Psoas muscle (tissue), 8 donors: Measurements from ENCODE around the gene LIPG. TPM values are rescaled to one million over a fixed set of nuclear protein-coding genes. Genes with fewer than 3 reads are reported as not detected.

ENCODE experiments used
- ATAC-seq, 4 donors: fragments of 200-7000 bp; cut with Tn5 transposase; one replicate each; pipeline ENCODE4 v1.9.1; 2020; ENCODE audit warnings: moderate library complexity in 3 of 4, mild to moderate bottlenecking in 2 of 4
- DNase-seq, 2 donors: peaks; one replicate each; pipeline ENCODE4 v3.0.0-alpha.2; 2020
- H3K27ac ChIP-seq: fragments of 200-600 bp; one replicate; pipeline ENCODE4 v1.8.0; 2022
- H3K27me3 ChIP-seq, 3 donors: fragments of 200-600 bp in 1 of 3; one replicate each; pipeline versions ENCODE4 v1.6.1 to v1.8.0; 2013 to 2022; ENCODE audit warnings: low read length in 2 of 3, mild to moderate bottlenecking in 2 of 3, moderate library complexity in 1 of 3; ENCODE audit not compliant: insufficient read depth in 3 of 3
- H3K36me3 ChIP-seq, 2 donors: fragments of 200-600 bp in 1 of 2; one replicate each; pipeline versions ENCODE4 v1.6.1 to v1.8.0; 2013 to 2022; ENCODE audit warnings: low read depth in 1 of 2, mild to moderate bottlenecking in 1 of 2, moderate library complexity in 1 of 2; ENCODE audit not compliant: insufficient read depth in 1 of 2
- H3K4me1 ChIP-seq: fragments of 200-600 bp; one replicate; pipeline ENCODE4 v1.8.0; 2022
- H3K4me3 ChIP-seq: fragments of 200-600 bp; one replicate; pipeline ENCODE4 v1.8.0; 2022; ENCODE audit warnings: mild to moderate bottlenecking
- H3K9me3 ChIP-seq: fragments of 200-600 bp; one replicate; pipeline ENCODE4 v1.8.0; 2022
- CTCF ChIP-seq: fragments of 200-600 bp; IDR thresholded peaks from one replicate; pipeline ENCODE4 v1.8.0; 2022; ENCODE audit warnings: antibody characterized with exemption
- WGBS, 3 donors: extraction: QIAGEN DNeasy Blood & Tissue Kit; methylation state at CpG; one replicate each; pipeline versions ENCODE4 v1.1.6 to v1.1.7; 2013; 5-methylcytosine and 5-hydroxymethylcytosine counted together
- intact Hi-C, 2 donors: fragments of 100-400 bp; cut with DNase I; formaldehyde crosslinking; loops; one replicate each; pipeline versions ENCODE4 v1.11.0 to v1.14.2; 2022
- polyA plus RNA-seq, 3 donors: library from polyadenylated mRNA; stranded (reverse); fragments of 200-250 nt; gene quantifications; one replicate each; pipeline ENCODE4 v1.2.3, GENCODE V29; 2013
- total RNA-seq, 4 donors: library from RNA; stranded (reverse); fragmentation: NEBNext Ultra II Directional in 2 of 4; extraction: Animal tissue kit (Norgen Biotek cat#: 25700) in 2 of 4; gene quantifications; one replicate each; pipeline versions ENCODE4 v1.2.1 to v1.2.4, GENCODE V29; 2021 to 2023
- donor health status: healthy with polysubstance abuse.
- donor health status: DM: no; HTN: no; CAD: no; lungs with moderate emphysema.
- donor health status: Bipolar disorder and iron deficiency.
- donor health status: healthy.
- donor health status: DM: yes; HTN: yes; CAD: no.
- donor health status: DM: no; HTN: no; CAD: no.
- donor health status: DM: no; HTN: no; CAD: no.
- donor health status: DM: yes; HTN: yes; CAD: no.

The LIPG gene
- total and polyA plus RNA-seq, 7 donors = 0.62 to 19.1 (median 2.2) TPM

GRCh38 chr18:49596687-49597086 is 34.8 kb downstream of the LIPG start:
- no peaks in the 10 kb centered on the region for H3K4me1 ChIP-seq
- H3K27me3 ChIP-seq = no peaks in the 10 kb centered on the region
- DNase-seq = no peak
- H3K27ac ChIP-seq = no peak overlapping the region
- H3K9me3 ChIP-seq = no peaks in the 10 kb centered on the region
- intact Hi-C loops = no loop called here
- 68 to 84% (median 80%) methylated on average over 3 of the region's 3 CpGs for whole genome bisulfite sequencing, 3 donors
- no peak for ATAC-seq
- no peak for TF ChIP-seq CTCF
- H3K4me3 ChIP-seq = no peak overlapping the region
- no peaks in the 10 kb centered on the region for H3K36me3 ChIP-seq

GRCh38 chr18:49597157-49597931 is 35.5 kb downstream of the LIPG start:
- H3K27me3 ChIP-seq = no peaks in the 10 kb centered on the region
- WGBS, 3 donors = 63 to 89% (median 71%) methylated on average over 8 of the region's 8 CpGs
- no peak overlapping the region for H3K4me3 ChIP-seq
- H3K27ac ChIP-seq = no peak overlapping the region
- intact Hi-C loops = no loop called here
- DNase-seq (no peak), ATAC-seq (no peak)
- H3K36me3 ChIP-seq = no peaks in the 10 kb centered on the region
- H3K4me1 ChIP-seq = no peaks in the 10 kb centered on the region
- no peak for TF ChIP-seq CTCF
- H3K9me3 ChIP-seq = no peaks in the 10 kb centered on the region

- no peaks in the 10 kb centered on the region for H3K27me3 ChIP-seq
- H3K4me1 ChIP-seq = no peaks in the 10 kb centered on the region
- WGBS, 3 donors = 92 to 99% (median 93%) methylated on average over 4 of the region's 4 CpGs
- TF ChIP-seq CTCF = no peak
- no peaks in the 10 kb centered on the region for H3K9me3 ChIP-seq
- no peak overlapping the region for H3K27ac ChIP-seq
- H3K4me3 ChIP-seq = no peak overlapping the region
- ATAC-seq = no peak
- H3K36me3 ChIP-seq = no peaks in the 10 kb centered on the region
- no peak for DNase-seq
- intact Hi-C loops = loop anchor here in 1 of 2 donors (10.0 kb wide), 1 partner anchor 124 kb away; no protein-coding TSS in a partner anchor
Observed at GRCh38 chr18:49601211-49601610, 39.4 kb downstream of the LIPG start.

GRCh38 chr18:49608366-49609255 is 46.8 kb downstream of the LIPG start:
- H3K4me3 ChIP-seq = no peak overlapping the region
- H3K27me3 ChIP-seq = no peaks in the 10 kb centered on the region
- no peaks in the 10 kb centered on the region for H3K36me3 ChIP-seq
- ATAC-seq = no peak
- intact Hi-C loops = loop anchor here in 1 of 2 donors (10.0 kb wide), 1 partner anchor 116 kb away; no protein-coding TSS in a partner anchor
- no peak for TF ChIP-seq CTCF
- no peaks in the 10 kb centered on the region for H3K4me1 ChIP-seq
- no peak for DNase-seq
- H3K9me3 ChIP-seq = no peaks in the 10 kb centered on the region
- H3K27ac ChIP-seq = no peak overlapping the region
- 73 to 88% (median 78%) methylated on average over 4 of the region's 4 CpGs for WGBS, 3 donors
